ENCODE data around the gene CEP128.

GRCh38 chr14:80465546-80466220, 475.9 kb downstream of the CEP128 start:
- TF ChIP-seq CTCF (IDR thresholded peaks at IDR 0.05) (no peak), POLR2A (IDR thresholded peaks at IDR 0.05) (no peak)

Measured in uterus (tissue), 2 donors.